A673 (cell line): ENCODE data around the gene EFNA5. TPM values are rescaled to one million over a fixed set of nuclear protein-coding genes. Genes with fewer than 3 reads are reported as not detected.

Source experiments
- BruUV-seq: library from RNA; stranded (reverse); fragments of 400-500 nt; replicated peaks from 2 replicates; lab custom pipeline; 2021; lab: Mats Ljungman, UMichigan
- CTCF ChIA-PET: fragments of 300-600 bp; sonication (Branson Sonifier 250); formaldehyde crosslinking; loops from one replicate; lab custom pipeline; 2022; ENCODE audit warnings: antibody characterized with exemption; lab: Charles Lee
- POLR2A ChIA-PET: fragments of 300-600 bp; sonication (Branson Sonifier 250); formaldehyde crosslinking; loops from one replicate; lab custom pipeline; 2022; ENCODE audit warnings: antibody characterized with exemption; ENCODE audit not compliant: low non-redundant PET; lab: Charles Lee
- DNase-seq: peaks from one replicate; pipeline ENCODE4 v3.0.0-alpha.2; 2015; ENCODE audit warnings: low spot score
- H3K27ac ChIP-seq: fragments of 200-600 bp; sonication (generic); 2 replicates; pipeline ENCODE4 v1.5.1; 2016; ENCODE audit warnings: mixed run types, low read depth, mild to moderate bottlenecking, mixed read lengths, antibody characterized with exemption, low read length; ENCODE audit not compliant: poor library complexity, severe bottlenecking
- H3K27me3 ChIP-seq: fragments of 200-600 bp; sonication (generic); replicated peaks from 2 replicates; pipeline ENCODE4 v1.6.1; 2017; ENCODE audit warnings: mixed run types, low read depth, mild to moderate bottlenecking, mixed read lengths, antibody characterized with exemption, low read length; ENCODE audit not compliant: insufficient read depth, poor library complexity
- H3K36me3 ChIP-seq: fragments of 200-600 bp; sonication (generic); 2 replicates; pipeline ENCODE4 v1.6.1; 2016; ENCODE audit warnings: mixed run types, mild to moderate bottlenecking, mixed read lengths, antibody characterized with exemption, low read length; ENCODE audit not compliant: insufficient read depth, poor library complexity, severe bottlenecking
- H3K4me1 ChIP-seq: fragments of 200-600 bp; sonication (generic); 2 replicates; pipeline ENCODE4 v1.6.1; 2017; ENCODE audit warnings: mixed run types, mild to moderate bottlenecking, mixed read lengths, antibody characterized with exemption, low read length; ENCODE audit not compliant: insufficient read depth, poor library complexity, severe bottlenecking
- H3K4me3 ChIP-seq: fragments of 200-600 bp; sonication (generic); 2 replicates; pipeline ENCODE4 v1.5.1; 2016; ENCODE audit warnings: low read depth, mixed run types, mild to moderate bottlenecking, mixed read lengths, low read length; ENCODE audit not compliant: poor library complexity, severe bottlenecking
- H3K9me3 ChIP-seq: fragments of 200-600 bp; sonication (generic); 2 replicates; pipeline ENCODE4 v1.6.1; 2016; ENCODE audit warnings: mixed run types, low read depth, mild to moderate bottlenecking, mixed read lengths, antibody characterized with exemption, low read length; ENCODE audit not compliant: poor library complexity, severe bottlenecking
- CTCF ChIP-seq: fragments of 300-800, 200-600 bp; sonication (generic); conservative IDR thresholded peaks from 2 replicates; pipeline ENCODE4 v1.5.1; 2017; ENCODE audit warnings: low read depth, mild to moderate bottlenecking, antibody characterized with exemption, low read length, moderate library complexity, mixed read lengths
- EZH2 ChIP-seq: fragments of 200-600 bp; sonication (generic); IDR thresholded peaks from 2 replicates; pipeline ENCODE4 v1.6.1; 2017; ENCODE audit warnings: borderline replicate concordance, low read depth, mild to moderate bottlenecking, mixed read lengths, antibody characterized with exemption, low read length; ENCODE audit not compliant: poor library complexity, severe bottlenecking
- intact Hi-C: fragments of 100-400 bp; cut with micrococcal nuclease; formaldehyde crosslinking; loops from one replicate; pipeline ENCODE4 v1.10.0; 2022; ENCODE audit not compliant: unreplicated experiment
- total RNA-seq: library from RNA; stranded (reverse); gene quantifications from 2 replicates; pipeline ENCODE4 v1.2.3, GENCODE V29; 2021

The EFNA5 gene
- total RNA-seq, 1 experiment from 2014 or later: 16.7 TPM

DNA sequence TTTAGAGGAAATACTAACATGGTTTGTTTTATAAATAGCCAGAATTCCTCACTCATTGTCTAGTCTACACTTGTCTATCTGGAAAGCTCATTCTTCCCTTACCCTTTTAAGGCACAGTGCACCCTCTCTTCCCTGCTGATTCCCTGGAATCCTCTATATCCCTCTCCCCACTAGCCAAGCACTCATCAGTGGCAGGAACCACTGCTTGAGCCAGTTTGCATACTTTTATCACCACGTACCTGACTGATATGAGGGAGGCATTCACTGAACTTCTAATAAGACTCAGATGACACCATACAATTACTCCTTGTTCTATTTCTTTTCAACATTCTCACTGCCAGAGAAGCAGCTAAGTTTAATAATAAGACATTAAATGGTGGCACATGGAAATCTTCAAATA is 134.9 kb downstream of the EFNA5 start:
- no peaks in the 10 kb centered on the region for H3K9me3 ChIP-seq
- intact Hi-C loops: no loop called here
- H3K4me1 ChIP-seq: no peaks in the 10 kb centered on the region
- no TSS peak for BruUV-seq
- H3K27ac ChIP-seq: no peak overlapping the region
- TF ChIP-seq EZH2 (no peak), CTCF (no peak)
- no peak overlapping the region for H3K4me3 ChIP-seq
- no peaks in the 10 kb centered on the region for H3K36me3 ChIP-seq
- ChIA-PET CTCF (no interaction called here), POLR2A (no interaction called here)
- H3K27me3 ChIP-seq: no peaks in the 10 kb centered on the region
- DNase-seq: no peak

GRCh38 chr5:107533910-107534876 is 136.5 kb downstream of the EFNA5 start:
- no peaks in the 10 kb centered on the region for H3K36me3 ChIP-seq
- BruUV-seq: no TSS peak
- intact Hi-C loops: no loop called here
- no peak overlapping the region for H3K4me3 ChIP-seq
- DNase-seq: no peak
- no peak overlapping the region for H3K27ac ChIP-seq
- no peaks in the 10 kb centered on the region for H3K4me1 ChIP-seq
- ChIA-PET CTCF (no interaction called here), POLR2A (no interaction called here)
- no peaks in the 10 kb centered on the region for H3K9me3 ChIP-seq
- H3K27me3 ChIP-seq: no peaks in the 10 kb centered on the region
- no peak for TF ChIP-seq EZH2
- TF ChIP-seq CTCF: no peak

DNA sequence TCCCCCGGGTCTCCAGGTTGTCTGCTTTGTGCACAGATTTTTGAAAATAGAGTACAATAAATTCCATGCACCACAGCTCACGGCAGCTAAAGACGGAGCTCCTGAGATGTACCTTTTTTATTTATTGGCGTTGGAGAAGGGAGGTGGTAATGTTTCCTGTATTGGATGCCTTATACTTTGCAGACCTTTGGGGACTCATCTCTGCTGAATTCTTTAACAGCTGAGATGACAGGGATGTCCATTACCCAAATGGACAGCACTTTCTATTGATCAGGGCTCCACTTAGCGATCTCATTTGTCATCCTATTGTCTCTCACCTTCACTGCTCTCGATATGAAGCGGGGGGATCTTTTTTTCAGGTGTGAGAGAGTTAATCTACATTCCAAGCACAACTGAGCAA is 137.8 kb downstream of the EFNA5 start:
- no peak overlapping the region for H3K4me3 ChIP-seq
- CTCF ChIA-PET: no interaction called here

More for the DNA sequence above, 137.8 kb downstream of the EFNA5 start:
- POLR2A ChIA-PET: no interaction called here
- TF ChIP-seq CTCF: no peak
- TF ChIP-seq EZH2: no peak
- intact Hi-C loops: no loop called here
- H3K36me3 ChIP-seq: no peaks in the 10 kb centered on the region
- H3K9me3 ChIP-seq: no peaks in the 10 kb centered on the region
- H3K27me3 ChIP-seq: no peaks in the 10 kb centered on the region
- BruUV-seq: no TSS peak
- no peaks in the 10 kb centered on the region for H3K4me1 ChIP-seq
- no peak overlapping the region for H3K27ac ChIP-seq
- no peak for DNase-seq
